GM23338 (cell line): Measurements from ENCODE around the gene HNRNPL. TPM values are rescaled to one million over a fixed set of nuclear protein-coding genes. Genes with fewer than 3 reads are reported as not detected.

Source experiments
- ATAC-seq: fragments of 200-7000 bp; cut with Tn5 transposase; 3 replicates; pipeline ENCODE4 v1.9.1; 2020
- DNase-seq: peaks from one replicate; pipeline ENCODE4 v3.0.0-alpha.2; 2015; ENCODE audit warnings: low spot score
- H2AFZ ChIP-seq: fragments of 200-600 bp; sonication (generic); 2 replicates; pipeline ENCODE4 v1.8.0; 2016; ENCODE audit warnings: antibody characterized with exemption, mild to moderate bottlenecking, moderate library complexity
- H3F3A ChIP-seq: fragments of 200-600 bp; sonication (generic); replicated peaks from 2 replicates; pipeline ENCODE4 v1.8.0; 2017; ENCODE audit warnings: antibody characterized with exemption, mixed run types, low read depth
- H3K27ac ChIP-seq: fragments of 200-600 bp; sonication (generic); 2 replicates; pipeline ENCODE4 v1.6.1; 2016; ENCODE audit warnings: low read depth
- H3K27me3 ChIP-seq: fragments of 200-600 bp; sonication (generic); 2 replicates; pipeline ENCODE4 v1.8.0; 2016; ENCODE audit warnings: mild to moderate bottlenecking, mixed run types, moderate library complexity; ENCODE audit not compliant: insufficient read depth
- H3K36me3 ChIP-seq: fragments of 200-600 bp; sonication (generic); 2 replicates; pipeline ENCODE4 v1.8.0; 2016; ENCODE audit warnings: mild to moderate bottlenecking; ENCODE audit not compliant: insufficient read depth
- H3K4me1 ChIP-seq: fragments of 200-600 bp; sonication (generic); 2 replicates; pipeline ENCODE4 v1.8.0; 2016; ENCODE audit warnings: mild to moderate bottlenecking, moderate library complexity; ENCODE audit not compliant: insufficient read depth
- H3K4me2 ChIP-seq: fragments of 200-600 bp; sonication (generic); 2 replicates; pipeline ENCODE4 v1.7.1; 2017; ENCODE audit warnings: mixed run types
- H3K4me3 ChIP-seq: fragments of 200-600 bp; sonication (generic); 2 replicates; pipeline ENCODE4 v1.6.1; 2016; ENCODE audit warnings: mixed run types
- H3K79me2 ChIP-seq: fragments of 200-600 bp; sonication (generic); replicated peaks from 2 replicates; pipeline ENCODE4 v1.8.0; 2017; ENCODE audit warnings: mild to moderate bottlenecking; ENCODE audit not compliant: insufficient read depth
- H3K9me2 ChIP-seq: fragments of 200-600 bp; sonication (generic); 2 replicates; pipeline ENCODE4 v1.8.0; 2017; ENCODE audit not compliant: insufficient read depth
- H4K20me1 ChIP-seq: fragments of 200-600 bp; sonication (generic); replicated peaks from 2 replicates; pipeline ENCODE4 v1.8.0; 2017; ENCODE audit warnings: mild to moderate bottlenecking; ENCODE audit not compliant: insufficient read depth
- H3K27ac Mint-ChIP-seq: 2 replicates; pipeline ENCODE4 v1.8.0; 2020; ENCODE audit warnings: inconsistent platforms, mild to moderate bottlenecking, moderate library complexity, mixed read lengths
- H3K27me3 Mint-ChIP-seq: 3 replicates; pipeline ENCODE4 v1.8.0; 2022; ENCODE audit warnings: low read depth, mild to moderate bottlenecking, moderate library complexity, mixed read lengths, inconsistent platforms; ENCODE audit not compliant: insufficient read depth, poor library complexity
- H3K36me3 Mint-ChIP-seq: 3 replicates; pipeline ENCODE4 v1.8.0; 2021; ENCODE audit warnings: low read depth, mild to moderate bottlenecking, inconsistent platforms, moderate library complexity, mixed read lengths
- H3K4me1 Mint-ChIP-seq: 3 replicates; pipeline ENCODE4 v1.8.0; 2020; ENCODE audit warnings: mild to moderate bottlenecking, inconsistent platforms, mixed read lengths
- H3K4me3 Mint-ChIP-seq: 3 replicates; pipeline ENCODE4 v1.8.0; 2021; ENCODE audit warnings: moderate library complexity, mild to moderate bottlenecking, inconsistent platforms, mixed read lengths
- H3K9me3 Mint-ChIP-seq: 3 replicates; pipeline ENCODE4 v1.8.0; 2020; ENCODE audit warnings: moderate library complexity, mild to moderate bottlenecking, inconsistent platforms, mixed read lengths
- ETS1 ChIP-seq: IDR thresholded peaks from 2 replicates; pipeline ENCODE4 v1.6.1; 2016; ENCODE audit warnings: antibody characterized with exemption
- EZH2 ChIP-seq: fragments of 200-600 bp; sonication (generic); IDR thresholded peaks from one replicate; pipeline ENCODE4 v1.8.0; 2017; ENCODE audit warnings: antibody characterized with exemption, mild to moderate bottlenecking, low read depth; ENCODE audit not compliant: unreplicated experiment
- EZH2phosphoT487 ChIP-seq: fragments of 200-600 bp; sonication (generic); IDR thresholded peaks from one replicate; pipeline ENCODE4 v1.8.1; 2018; ENCODE audit warnings: antibody characterized with exemption; ENCODE audit not compliant: unreplicated experiment
- JUNB ChIP-seq: IDR thresholded peaks from one replicate; pipeline ENCODE4 v1.6.1; 2016; ENCODE audit warnings: antibody characterized with exemption; ENCODE audit not compliant: unreplicated experiment
- NANOG ChIP-seq: IDR thresholded peaks from 2 replicates; pipeline ENCODE4 v1.6.1; 2016; ENCODE audit warnings: antibody characterized with exemption, borderline replicate concordance
- POLR2AphosphoS5 ChIP-seq: IDR thresholded peaks from 2 replicates; pipeline ENCODE4 v1.6.1; 2016; ENCODE audit warnings: antibody characterized with exemption, low read depth
- STAT1 ChIP-seq: IDR thresholded peaks from one replicate; pipeline ENCODE4 v1.6.1; 2016; ENCODE audit warnings: antibody characterized with exemption; ENCODE audit not compliant: unreplicated experiment
- polyA plus RNA-seq: library from polyadenylated mRNA; unstranded; fragments of >200 nt; fragmentation: Nextera tagmentation; extraction: Ambion mirVana; gene quantifications from 2 replicates; pipeline ENCODE4 v1.2.1, GENCODE V29; 2016
- total RNA-seq: library from RNA; depleted of rRNA; stranded (reverse); fragments of >200 nt; shearing (Covaris generic); gene quantifications from 2 replicates; pipeline ENCODE4 v1.2.3, GENCODE V29; 2014
- TF ChIP-seq, protein P1 (sequence below): IDR thresholded peaks from one replicate; pipeline ENCODE4 v1.6.1; 2018; ENCODE audit warnings: antibody characterized with exemption; ENCODE audit not compliant: unreplicated experiment
- TF ChIP-seq, protein P2 (sequence below), 2 experiments: fragments of 200-600 bp in 1 of 2; sonication (generic) in 1 of 2; conservative IDR thresholded peaks; 2 replicates each; pipeline versions ENCODE4 v1.5.1 to v1.6.1; 2016 to 2017; ENCODE audit warnings: antibody characterized with exemption in 2 of 2, low read depth in 2 of 2, mild to moderate bottlenecking in 2 of 2, moderate library complexity in 1 of 2

Gene HNRNPL
- total and polyA plus RNA-seq, 2 experiments from 2014 or later: 580 to 664 TPM

DNA sequence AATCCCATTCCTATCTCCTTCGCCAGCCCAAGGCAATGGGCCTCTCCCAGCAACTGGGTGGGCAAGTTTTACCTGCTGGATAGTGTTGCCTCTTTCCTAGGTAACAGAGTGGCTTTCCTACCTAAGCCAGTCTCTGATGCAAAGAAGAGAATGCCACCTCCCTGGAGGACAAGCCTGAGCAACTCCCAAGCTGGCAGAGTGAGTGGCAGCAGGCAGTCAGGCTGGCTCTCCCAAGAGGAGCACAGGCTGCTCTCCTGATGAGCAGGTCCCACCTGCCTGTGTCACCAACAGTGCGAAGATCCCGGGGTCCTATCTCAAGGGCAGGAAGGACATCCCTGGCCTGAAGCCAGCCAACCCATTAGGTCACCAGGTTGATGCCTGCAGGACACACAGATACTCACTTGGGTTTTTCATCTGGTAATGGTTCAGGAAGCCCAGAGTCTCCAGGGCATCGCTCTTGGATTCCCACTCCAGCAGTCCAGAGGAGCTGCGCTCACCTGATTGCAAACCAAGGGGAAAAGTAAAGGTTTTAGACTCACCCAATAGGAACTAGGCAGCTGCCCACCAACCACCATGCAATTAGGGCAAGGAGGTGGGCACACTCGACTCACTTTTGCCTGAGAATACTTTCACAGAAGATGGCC is 12.7 kb downstream of the HNRNPL start (continued):
- TF ChIP-seq, protein P1, sequence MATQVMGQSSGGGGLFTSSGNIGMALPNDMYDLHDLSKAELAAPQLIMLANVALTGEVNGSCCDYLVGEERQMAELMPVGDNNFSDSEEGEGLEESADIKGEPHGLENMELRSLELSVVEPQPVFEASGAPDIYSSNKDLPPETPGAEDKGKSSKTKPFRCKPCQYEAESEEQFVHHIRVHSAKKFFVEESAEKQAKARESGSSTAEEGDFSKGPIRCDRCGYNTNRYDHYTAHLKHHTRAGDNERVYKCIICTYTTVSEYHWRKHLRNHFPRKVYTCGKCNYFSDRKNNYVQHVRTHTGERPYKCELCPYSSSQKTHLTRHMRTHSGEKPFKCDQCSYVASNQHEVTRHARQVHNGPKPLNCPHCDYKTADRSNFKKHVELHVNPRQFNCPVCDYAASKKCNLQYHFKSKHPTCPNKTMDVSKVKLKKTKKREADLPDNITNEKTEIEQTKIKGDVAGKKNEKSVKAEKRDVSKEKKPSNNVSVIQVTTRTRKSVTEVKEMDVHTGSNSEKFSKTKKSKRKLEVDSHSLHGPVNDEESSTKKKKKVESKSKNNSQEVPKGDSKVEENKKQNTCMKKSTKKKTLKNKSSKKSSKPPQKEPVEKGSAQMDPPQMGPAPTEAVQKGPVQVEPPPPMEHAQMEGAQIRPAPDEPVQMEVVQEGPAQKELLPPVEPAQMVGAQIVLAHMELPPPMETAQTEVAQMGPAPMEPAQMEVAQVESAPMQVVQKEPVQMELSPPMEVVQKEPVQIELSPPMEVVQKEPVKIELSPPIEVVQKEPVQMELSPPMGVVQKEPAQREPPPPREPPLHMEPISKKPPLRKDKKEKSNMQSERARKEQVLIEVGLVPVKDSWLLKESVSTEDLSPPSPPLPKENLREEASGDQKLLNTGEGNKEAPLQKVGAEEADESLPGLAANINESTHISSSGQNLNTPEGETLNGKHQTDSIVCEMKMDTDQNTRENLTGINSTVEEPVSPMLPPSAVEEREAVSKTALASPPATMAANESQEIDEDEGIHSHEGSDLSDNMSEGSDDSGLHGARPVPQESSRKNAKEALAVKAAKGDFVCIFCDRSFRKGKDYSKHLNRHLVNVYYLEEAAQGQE: no peak
- TF ChIP-seq STAT1 (no peak), NANOG (no peak), POLR2AphosphoS5 (no peak), JUNB (no peak), EZH2phosphoT487 (no peak), ETS1 (no peak)
- TF ChIP-seq, protein P2, sequence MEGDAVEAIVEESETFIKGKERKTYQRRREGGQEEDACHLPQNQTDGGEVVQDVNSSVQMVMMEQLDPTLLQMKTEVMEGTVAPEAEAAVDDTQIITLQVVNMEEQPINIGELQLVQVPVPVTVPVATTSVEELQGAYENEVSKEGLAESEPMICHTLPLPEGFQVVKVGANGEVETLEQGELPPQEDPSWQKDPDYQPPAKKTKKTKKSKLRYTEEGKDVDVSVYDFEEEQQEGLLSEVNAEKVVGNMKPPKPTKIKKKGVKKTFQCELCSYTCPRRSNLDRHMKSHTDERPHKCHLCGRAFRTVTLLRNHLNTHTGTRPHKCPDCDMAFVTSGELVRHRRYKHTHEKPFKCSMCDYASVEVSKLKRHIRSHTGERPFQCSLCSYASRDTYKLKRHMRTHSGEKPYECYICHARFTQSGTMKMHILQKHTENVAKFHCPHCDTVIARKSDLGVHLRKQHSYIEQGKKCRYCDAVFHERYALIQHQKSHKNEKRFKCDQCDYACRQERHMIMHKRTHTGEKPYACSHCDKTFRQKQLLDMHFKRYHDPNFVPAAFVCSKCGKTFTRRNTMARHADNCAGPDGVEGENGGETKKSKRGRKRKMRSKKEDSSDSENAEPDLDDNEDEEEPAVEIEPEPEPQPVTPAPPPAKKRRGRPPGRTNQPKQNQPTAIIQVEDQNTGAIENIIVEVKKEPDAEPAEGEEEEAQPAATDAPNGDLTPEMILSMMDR (conservative IDR thresholded peaks at IDR 0.05; ENCODE audit: low read depth in 2 of 2): no peak

DNA sequence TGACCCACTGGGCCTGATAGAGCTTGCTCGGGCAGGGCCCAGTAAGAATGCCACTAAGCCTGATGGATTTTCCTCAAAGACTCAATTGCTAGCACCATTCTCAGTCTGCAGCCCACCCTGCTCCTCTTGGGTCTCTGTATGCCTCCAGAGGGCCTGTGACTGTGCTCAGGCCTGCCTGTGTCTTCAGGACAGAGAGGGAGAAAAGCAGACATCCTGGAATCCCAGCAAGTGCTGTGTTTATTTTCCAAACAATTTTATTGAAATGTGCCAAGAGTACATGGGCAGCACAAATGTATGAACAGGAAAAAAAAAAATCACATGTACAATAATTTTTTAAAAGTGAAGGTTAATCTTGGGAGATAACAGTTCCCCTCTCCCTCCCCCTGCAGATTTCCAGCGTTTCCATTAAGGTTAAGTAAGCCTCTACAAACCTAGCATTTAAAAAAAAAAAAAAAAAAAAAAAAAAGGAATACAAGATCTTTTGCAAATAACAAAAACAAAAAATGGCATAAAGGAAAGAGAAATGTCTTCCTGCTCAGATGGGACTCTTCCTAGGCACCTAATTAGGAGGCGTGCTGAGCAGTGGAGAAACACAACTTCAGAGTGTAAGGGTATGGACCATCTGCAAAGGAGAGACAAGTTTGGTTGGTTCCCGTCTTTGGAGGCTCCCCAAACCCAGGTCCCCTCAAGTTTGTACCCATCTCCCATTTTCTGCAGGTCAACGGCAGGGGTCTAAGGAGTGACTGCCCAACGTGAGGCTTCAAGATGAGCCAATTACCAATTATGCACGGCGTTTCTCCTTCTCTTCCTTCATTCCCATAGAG is 13.4 kb downstream of the HNRNPL start:
- Histone ChIP-seq H4K20me1 (peaks cover 26% of the 10 kb centered on the region), H3F3A (peaks cover 81% of the 10 kb centered on the region), H2AFZ (no peak overlapping the region), H3K4me3 (no peak overlapping the region), H3K36me3 (peaks cover 47% of the 10 kb centered on the region), H3K4me1 (peaks cover 11% of the 10 kb centered on the region), H3K27me3 (no peaks in the 10 kb centered on the region), H3K79me2 (peaks cover 5% of the 10 kb centered on the region), H3K27ac (peak overlapping the region; percentile 80), H3K9me2 (no peaks in the 10 kb centered on the region), H3K4me2 (no peak overlapping the region)
- H3K27ac Mint-ChIP-seq: 0 out of 2 replicates have a peak overlapping the region, but pooled peaks have one; percentile 56
- no peak overlapping the region for H3K4me3 Mint-ChIP-seq
- H3K27me3 Mint-ChIP-seq: peaks cover 23% of the 10 kb centered on the region
- peaks cover 69% of the 10 kb centered on the region for H3K36me3 Mint-ChIP-seq
- TF ChIP-seq ETS1 (no peak), EZH2phosphoT487 (no peak), STAT1 (no peak), NANOG (no peak), EZH2 (no peak)
- ATAC-seq: no peak
- H3K9me3 Mint-ChIP-seq: no peaks in the 10 kb centered on the region
- peaks cover 7% of the 10 kb centered on the region for H3K4me1 Mint-ChIP-seq
- DNase-seq: no peak
